Mesendoderm (in vitro differentiated cells): ENCODE results near the gene ZNF573. TPM values are rescaled to one million over a fixed set of nuclear protein-coding genes. Genes with fewer than 3 reads are reported as not detected.
"Not testable (repeated sequence)": the region's sequence is repeated elsewhere in the genome, so short reads cannot be mapped to it uniquely, and the experiment has no call there.

ENCODE experiments used
- DNase-seq: peaks from one replicate; pipeline ENCODE4 v3.0.0; 2013
- H2AK5ac ChIP-seq: 2 replicates; pipeline ENCODE4 v1.6.1; 2013; ENCODE audit warnings: low read length, inconsistent platforms
- H2BK120ac ChIP-seq: 2 replicates; pipeline ENCODE4 v1.6.1; 2013; ENCODE audit warnings: low read depth, mild to moderate bottlenecking, low read length, moderate library complexity, mixed read lengths
- H2BK15ac ChIP-seq: replicated peaks from 2 replicates; pipeline ENCODE4 v1.6.1; 2013; ENCODE audit warnings: low read depth, mild to moderate bottlenecking, moderate library complexity
- H2BK5ac ChIP-seq: 2 replicates; pipeline ENCODE4 v1.6.1; 2013; ENCODE audit warnings: low read length, inconsistent platforms
- H3K18ac ChIP-seq: 2 replicates; pipeline ENCODE4 v1.6.1; 2013; ENCODE audit warnings: mild to moderate bottlenecking, low read length, mixed read lengths
- H3K23ac ChIP-seq: one replicate; pipeline ENCODE4 v1.6.1; 2013; ENCODE audit warnings: low read length
- H3K27ac ChIP-seq: 2 replicates; pipeline ENCODE4 v1.5.1; 2013; ENCODE audit warnings: low read depth, mild to moderate bottlenecking, inconsistent platforms, low read length, moderate library complexity
- H3K27me3 ChIP-seq: 2 replicates; pipeline ENCODE4 v1.6.1; 2013; ENCODE audit warnings: low read length, control low read depth, mild to moderate bottlenecking, inconsistent platforms; ENCODE audit not compliant: insufficient read depth, poor library complexity
- H3K36me3 ChIP-seq: 2 replicates; pipeline ENCODE4 v1.6.1; 2013; ENCODE audit warnings: low read length, inconsistent platforms; ENCODE audit not compliant: control insufficient read depth, insufficient read depth
- H3K4ac ChIP-seq: one replicate; pipeline ENCODE4 v1.6.1; 2013; ENCODE audit warnings: low read depth, mild to moderate bottlenecking, low read length, moderate library complexity
- H3K4me1 ChIP-seq: 2 replicates; pipeline ENCODE4 v1.6.1; 2013; ENCODE audit warnings: low read depth, low read length, inconsistent platforms; ENCODE audit not compliant: control insufficient read depth
- H3K4me2 ChIP-seq: 2 replicates; pipeline ENCODE4 v1.6.1; 2013; ENCODE audit warnings: low read length
- H3K4me3 ChIP-seq: 2 replicates; pipeline ENCODE4 v1.5.1; 2013; ENCODE audit warnings: mild to moderate bottlenecking, low read length
- H3K56ac ChIP-seq: one replicate; pipeline ENCODE4 v1.6.1; 2013; ENCODE audit warnings: low read length
- H3K79me1 ChIP-seq: 2 replicates; pipeline ENCODE4 v1.6.1; 2013; ENCODE audit warnings: low read length, inconsistent platforms
- H3K79me2 ChIP-seq: 2 replicates; pipeline ENCODE4 v1.6.1; 2013; ENCODE audit warnings: mild to moderate bottlenecking, low read length; ENCODE audit not compliant: control insufficient read depth, insufficient read depth
- H3K9ac ChIP-seq: 2 replicates; pipeline ENCODE4 v1.6.1; 2013; ENCODE audit warnings: low read length, inconsistent platforms
- H4K5ac ChIP-seq: one replicate; pipeline ENCODE4 v1.6.1; 2013; ENCODE audit warnings: low read length
- H4K8ac ChIP-seq: one replicate; pipeline ENCODE4 v1.6.1; 2013; ENCODE audit warnings: low read depth, mild to moderate bottlenecking, control low read depth, low read length, moderate library complexity
- WGBS: extraction: QIAGEN DNeasy Blood & Tissue Kit; methylation state at CpG from one replicate; pipeline ENCODE4 v1.1.7; 2013; ENCODE audit warnings: low lambda C conversion rate, missing lambda C conversion rate; ENCODE audit not compliant: insufficient coverage; ENCODE audit errors: extremely low coverage; 5-methylcytosine and 5-hydroxymethylcytosine counted together
- polyA plus RNA-seq, 2 experiments: library from polyadenylated mRNA; stranded (reverse); fragments of 200-250 nt; gene quantifications; one replicate each; pipeline ENCODE4 v1.2.3, GENCODE V29; 2013

Gene ZNF573
- polyA plus RNA-seq (2013, experiment 1 of 2), result 3.4 TPM
- polyA plus RNA-seq (2013, experiment 2 of 2), result 3.0 TPM

DNA sequence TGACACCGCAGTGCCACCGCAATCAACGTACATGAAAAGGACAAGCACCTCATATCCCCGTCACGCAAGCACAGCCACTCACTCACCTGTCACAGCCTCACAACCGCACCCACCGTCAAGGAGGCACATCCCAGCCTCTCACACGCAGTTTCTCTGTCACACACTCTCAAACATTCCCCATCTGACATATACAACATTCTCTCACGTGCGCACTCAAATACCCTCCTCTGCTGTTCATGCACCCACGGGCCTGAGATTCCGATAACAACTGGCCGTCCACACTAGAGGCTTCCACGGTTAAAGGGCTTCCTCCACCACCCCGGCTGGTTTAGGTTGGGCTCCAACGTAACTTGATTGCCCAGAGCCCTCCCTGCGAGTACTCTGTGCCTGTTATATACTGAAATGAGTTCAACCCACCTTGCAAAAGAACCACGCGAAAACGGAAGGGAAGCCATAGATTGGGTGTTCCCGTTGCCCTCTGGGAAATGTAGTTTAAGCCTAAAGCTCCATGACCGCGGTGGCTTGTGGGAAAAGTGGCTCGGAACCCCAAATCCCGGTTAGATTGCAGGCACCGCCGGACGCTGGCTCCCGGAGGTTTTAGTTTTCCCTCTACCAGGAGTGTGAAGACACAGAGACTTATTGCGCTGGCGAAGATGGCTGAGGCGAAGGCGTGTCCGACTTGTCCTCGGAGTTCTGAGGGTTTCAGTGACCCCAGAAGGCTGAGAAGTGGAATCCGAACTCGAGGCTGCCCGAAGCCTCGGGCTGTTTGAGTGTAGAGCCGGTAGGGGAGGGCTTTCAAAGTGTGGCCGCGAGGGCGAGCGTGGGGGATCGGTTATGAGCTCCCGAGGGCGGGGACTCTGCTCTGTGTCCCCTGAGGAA, at the start of gene ZNF573:
Gene ZNF573 (minus strand): TSS at position 460 of the 879 bp plus-strand sequence. CDS start 5,857 bp downstream, outside the sequence.
- H3K27ac ChIP-seq, result peak within 1 kb of the TSS; percentile 43
- H4K5ac ChIP-seq, result peak within 1 kb of the TSS; percentile 62
- peak within 1 kb of the TSS; percentile 91 for H3K9ac ChIP-seq
- no peaks in the 10 kb centered on the region for H3K27me3 ChIP-seq
- H3K4me2 ChIP-seq, result peak within 1 kb of the TSS; percentile 69
- H3K36me3 ChIP-seq, result no peaks in the 10 kb centered on the region
- peak within 1 kb of the TSS; percentile 72 for H3K4me3 ChIP-seq
- H3K23ac ChIP-seq, result peak within 1 kb of the TSS; percentile 15
- H2BK15ac ChIP-seq, result no peak within 1 kb of the TSS
- H3K56ac ChIP-seq, result peak within 1 kb of the TSS; percentile 95
- DNase-seq, result peak; percentile 94
- no peak within 1 kb of the TSS for H3K4ac ChIP-seq
- peaks cover 2% of the 10 kb centered on the region for H3K79me1 ChIP-seq
- peak within 1 kb of the TSS; percentile 90 for H3K18ac ChIP-seq
- peaks cover 2% of the 10 kb centered on the region for H3K4me1 ChIP-seq
- H4K8ac ChIP-seq, result no peak within 1 kb of the TSS
- no peak within 1 kb of the TSS for H2BK120ac ChIP-seq
- H2BK5ac ChIP-seq, result no peak within 1 kb of the TSS
- no peak within 1 kb of the TSS for H2AK5ac ChIP-seq
- no CpG with 5 or more reads among the region's 47 CpGs for whole genome bisulfite sequencing
- no peaks in the 10 kb centered on the region for H3K79me2 ChIP-seq

DNA sequence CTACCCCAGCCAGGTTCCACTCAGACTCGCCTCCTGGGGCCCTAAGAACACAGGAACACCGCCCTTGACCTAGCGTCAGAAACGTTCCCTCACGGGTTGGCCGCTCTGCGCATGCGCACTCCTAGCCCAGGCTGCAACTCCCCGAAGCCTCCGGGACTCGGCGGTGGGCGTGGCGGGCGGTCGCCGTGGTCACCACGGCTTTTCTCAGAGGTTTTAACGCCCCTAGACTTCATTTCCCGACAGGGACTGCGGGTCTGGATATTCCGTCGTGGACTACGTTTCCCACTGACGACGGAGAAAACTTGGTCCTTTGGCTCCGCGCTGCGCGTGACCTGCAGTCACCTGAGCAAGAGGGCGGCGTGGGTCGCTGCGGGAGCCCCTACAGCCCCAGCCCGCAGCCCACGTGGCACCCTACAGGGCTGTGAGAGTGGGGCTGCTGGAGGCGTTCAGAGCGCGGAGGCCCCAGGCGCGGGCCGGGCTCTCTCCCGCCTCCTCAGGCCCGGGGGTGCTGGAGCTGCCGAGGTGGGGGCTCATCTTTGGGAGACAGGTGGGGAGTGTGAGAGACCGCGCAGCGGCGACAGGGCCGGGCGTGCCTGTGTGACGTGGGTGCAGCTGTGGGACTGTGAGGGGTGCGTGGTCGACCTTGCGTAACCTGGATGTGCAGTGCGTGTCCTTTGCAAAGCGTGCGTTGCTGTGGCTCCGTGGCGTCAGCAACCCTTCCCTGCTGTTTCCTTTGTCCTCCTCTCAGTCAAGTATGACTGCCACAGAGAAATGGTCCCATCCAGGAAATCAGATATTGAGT, 38.0 kb upstream of the ZNF573 start:
- peak overlapping the region; percentile 56 for H4K5ac ChIP-seq
- H3K79me2 ChIP-seq, result no peaks in the 10 kb centered on the region
- no peak overlapping the region for H2BK5ac ChIP-seq
- H3K9ac ChIP-seq, result peak overlapping the region; percentile 65
- H3K36me3 ChIP-seq, result no peaks in the 10 kb centered on the region
- H2AK5ac ChIP-seq, result no peak overlapping the region
- no peak overlapping the region for H2BK120ac ChIP-seq
- H3K23ac ChIP-seq, result no peak overlapping the region
- no peak overlapping the region for H3K27ac ChIP-seq
- no peak overlapping the region for H2BK15ac ChIP-seq
- DNase-seq, result peak; percentile 80
- no peak overlapping the region for H3K18ac ChIP-seq
- peak overlapping the region; percentile 88 for H3K56ac ChIP-seq
- no CpG with 5 or more reads among the region's 60 CpGs for WGBS
- H3K27me3 ChIP-seq, result no peaks in the 10 kb centered on the region
- peak overlapping the region; percentile 78 for H3K4me2 ChIP-seq
- peak overlapping the region; percentile 61 for H3K4me3 ChIP-seq
- no peaks in the 10 kb centered on the region for H3K4me1 ChIP-seq
- no peaks in the 10 kb centered on the region for H3K79me1 ChIP-seq
- H4K8ac ChIP-seq, result no peak overlapping the region
- H3K4ac ChIP-seq, result no peak overlapping the region

DNA sequence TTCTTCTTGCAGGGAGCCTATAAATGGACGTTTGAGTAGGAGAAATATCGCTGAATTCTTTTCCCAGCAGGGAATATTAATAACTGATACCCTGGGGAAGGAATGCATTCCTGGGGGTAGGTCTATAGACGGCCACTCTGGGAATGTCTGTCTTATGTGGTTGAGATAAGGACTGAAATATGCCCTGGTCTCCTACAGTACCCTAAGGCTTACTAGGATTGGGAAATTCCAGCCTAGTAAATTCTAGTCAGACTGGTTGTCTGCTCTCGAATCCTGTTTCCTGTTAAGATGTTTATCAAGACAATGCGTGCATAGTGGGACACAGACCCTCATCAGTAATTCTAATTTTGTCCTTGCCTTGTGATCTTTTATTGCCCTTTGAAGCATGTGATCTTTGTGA, 36.2 kb upstream of the ZNF573 start:
- not testable (repeated sequence) for H3K4me2 ChIP-seq, H2BK5ac ChIP-seq, H3K79me2 ChIP-seq, H3K27me3 ChIP-seq, H2AK5ac ChIP-seq, H3K79me1 ChIP-seq, H3K4me3 ChIP-seq, H3K4ac ChIP-seq, H3K56ac ChIP-seq, H2BK120ac ChIP-seq, H3K4me1 ChIP-seq, H4K8ac ChIP-seq, H2BK15ac ChIP-seq, H4K5ac ChIP-seq, H3K18ac ChIP-seq, H3K27ac ChIP-seq, H3K9ac ChIP-seq, H3K36me3 ChIP-seq, H3K23ac ChIP-seq
- DNase-seq, result peak; percentile 3
- WGBS, result no CpG with 5 or more reads among the region's 5 CpGs

- H3K9ac ChIP-seq, result no peak overlapping the region
- H3K4me1 ChIP-seq, result no peaks in the 10 kb centered on the region
- H3K27me3 ChIP-seq, result no peaks in the 10 kb centered on the region
- H3K4me3 ChIP-seq, result no peak overlapping the region
- DNase-seq, result no peak
- H3K4me2 ChIP-seq, result no peak overlapping the region
- H3K4ac ChIP-seq, result no peak overlapping the region
- no peaks in the 10 kb centered on the region for H3K79me2 ChIP-seq
- H2BK5ac ChIP-seq, result no peak overlapping the region
- no peak overlapping the region for H3K23ac ChIP-seq
- H4K8ac ChIP-seq, result no peak overlapping the region
- no peak overlapping the region for H2AK5ac ChIP-seq
- H3K27ac ChIP-seq, result no peak overlapping the region
- H2BK15ac ChIP-seq, result no peak overlapping the region
- H3K36me3 ChIP-seq, result no peaks in the 10 kb centered on the region
- no peak overlapping the region for H3K56ac ChIP-seq
- no CpG with 5 or more reads among the region's 2 CpGs for WGBS
- no peak overlapping the region for H4K5ac ChIP-seq
- no peaks in the 10 kb centered on the region for H3K79me1 ChIP-seq
- no peak overlapping the region for H3K18ac ChIP-seq
- H2BK120ac ChIP-seq, result no peak overlapping the region
Observed at GRCh38 chr19:37813340-37813739, 34.0 kb upstream of the ZNF573 start.

GRCh38 chr19:37809366-37809765, 30.0 kb upstream of the ZNF573 start:
- H2AK5ac ChIP-seq, result no peak overlapping the region
- WGBS, result no CpG with 5 or more reads among the region's 5 CpGs
- H2BK120ac ChIP-seq, result no peak overlapping the region

More at GRCh38 chr19:37809366-37809765, 30.0 kb upstream of the ZNF573 start:
- no peak overlapping the region for H2BK5ac ChIP-seq
- H3K27me3 ChIP-seq, result no peaks in the 10 kb centered on the region
- H3K36me3 ChIP-seq, result no peaks in the 10 kb centered on the region
- H3K4ac ChIP-seq, result no peak overlapping the region
- no peak overlapping the region for H3K4me2 ChIP-seq
- no peak overlapping the region for H2BK15ac ChIP-seq
- no peaks in the 10 kb centered on the region for H3K4me1 ChIP-seq
- no peak overlapping the region for H3K27ac ChIP-seq
- H3K23ac ChIP-seq, result no peak overlapping the region
- no peak overlapping the region for H4K8ac ChIP-seq
- H4K5ac ChIP-seq, result no peak overlapping the region
- no peaks in the 10 kb centered on the region for H3K79me2 ChIP-seq
- H3K9ac ChIP-seq, result no peak overlapping the region
- H3K4me3 ChIP-seq, result no peak overlapping the region
- H3K56ac ChIP-seq, result no peak overlapping the region
- DNase-seq, result no peak
- no peaks in the 10 kb centered on the region for H3K79me1 ChIP-seq
- H3K18ac ChIP-seq, result no peak overlapping the region
